Panc1 (cell line): Measurements from ENCODE around the gene CREBRF. TPM values are rescaled to one million over a fixed set of nuclear protein-coding genes. Genes with fewer than 3 reads are reported as not detected.

ENCODE experiments used
- ATAC-seq: fragments of 200-7000 bp; cut with Tn5 transposase; 2 replicates; pipeline ENCODE4 v1.9.1; 2020; ENCODE audit warnings: mild to moderate bottlenecking, moderate library complexity
- BruUV-seq: library from RNA; stranded (reverse); fragments of 400-500 nt; replicated peaks from 2 replicates; lab custom pipeline; 2021; lab: Mats Ljungman, UMichigan
- CTCF ChIA-PET: fragments of 300-600 bp; sonication (Branson Sonifier 250); formaldehyde crosslinking; loops from one replicate; lab custom pipeline; 2022; ENCODE audit warnings: antibody characterized with exemption; lab: Charles Lee
- POLR2A ChIA-PET: fragments of 300-600 bp; sonication (Branson Sonifier 250); formaldehyde crosslinking; loops from one replicate; lab custom pipeline; 2022; ENCODE audit warnings: antibody characterized with exemption; lab: Charles Lee
- DNase-seq: peaks from one replicate; pipeline ENCODE4 v3.0.0-alpha.2; 2010; ENCODE audit warnings: low read depth, low spot score
- H3K27ac ChIP-seq: 2 replicates; pipeline ENCODE4 v1.5.1; 2011; ENCODE audit warnings: mild to moderate bottlenecking, low read length, inconsistent platforms
- H3K27me3 ChIP-seq: fragments of 200-500 bp; sonication (Bioruptor generic); 2 replicates; pipeline ENCODE4 v1.6.0; 2014; ENCODE audit warnings: low read length, inconsistent platforms; ENCODE audit not compliant: control insufficient read depth, insufficient read depth
- H3K36me3 ChIP-seq: fragments of 200-500 bp; sonication (Bioruptor generic); 2 replicates; pipeline ENCODE4 v1.5.1; 2014; ENCODE audit warnings: inconsistent platforms, mild to moderate bottlenecking, low read length, moderate library complexity; ENCODE audit not compliant: control insufficient read depth, insufficient read depth
- H3K4me1 ChIP-seq: 2 replicates; pipeline ENCODE4 v1.5.1; 2011; ENCODE audit warnings: inconsistent platforms, mild to moderate bottlenecking, low read length, moderate library complexity; ENCODE audit not compliant: control insufficient read depth, insufficient read depth
- H3K4me3 ChIP-seq, 2 experiments: 2 replicates each; pipeline ENCODE4 v1.5.1; 2011 to 2012; ENCODE audit warnings: low read depth in 2 of 2, low read length in 2 of 2, mild to moderate bottlenecking in 2 of 2, inconsistent platforms in 1 of 2, moderate library complexity in 1 of 2
- H3K9me3 ChIP-seq: fragments of 200-500 bp; sonication (Bioruptor generic); 2 replicates; pipeline ENCODE4 v1.5.1; 2014; ENCODE audit warnings: low read depth, mild to moderate bottlenecking, inconsistent platforms, low read length, moderate library complexity; ENCODE audit not compliant: control insufficient read depth, insufficient read depth
- CTCF ChIP-seq: fragments of 450-650 bp; IDR thresholded peaks from 2 replicates; pipeline ENCODE4 v1.5.1; 2017; ENCODE audit warnings: mild to moderate bottlenecking
- POLR2AphosphoS5 ChIP-seq: IDR thresholded peaks from 2 replicates; pipeline ENCODE4 v1.6.1; 2012; ENCODE audit warnings: mild to moderate bottlenecking, low read depth, low read length, moderate library complexity
- REST ChIP-seq, 2 experiments: IDR thresholded peaks; 2 replicates each; pipeline ENCODE4 v1.6.1; 2011 to 2012; ENCODE audit warnings: low read depth in 2 of 2, control low read depth in 1 of 2, low read length in 1 of 2, mild to moderate bottlenecking in 1 of 2, moderate library complexity in 1 of 2; ENCODE audit not compliant: insufficient read depth in 1 of 2
- SIN3A ChIP-seq: IDR thresholded peaks from 2 replicates; pipeline ENCODE4 v1.6.1; 2012; ENCODE audit warnings: low read depth, mild to moderate bottlenecking, low read length, moderate library complexity, borderline replicate concordance; ENCODE audit not compliant: insufficient read depth
- TCF7L2 ChIP-seq: IDR thresholded peaks from 2 replicates; pipeline ENCODE4 v1.6.1; 2011; ENCODE audit warnings: mild to moderate bottlenecking, low read depth, low read length, inconsistent platforms
- in situ Hi-C: cut with HindIII; loops from 2 replicates; pipeline ENCODE4 v1.10.0; 2016; ENCODE audit warnings: low sequenced_read_pairs, low pct_unique_long_range_greater_than_20kb
- intact Hi-C: fragments of 100-400 bp; cut with micrococcal nuclease; formaldehyde crosslinking; loops from one replicate; pipeline ENCODE4 v1.10.0; 2022; ENCODE audit not compliant: unreplicated experiment
- total RNA-seq: library from RNA; stranded (reverse); gene quantifications from one replicate; pipeline ENCODE4 v1.2.1, GENCODE V29; 2021; ENCODE audit not compliant: unreplicated experiment

The CREBRF gene
- total RNA-seq, 1 experiment from 2014 or later = 9.0 TPM

GRCh38 chr5:173161148-173161547 lies 105.0 kb downstream of the CREBRF start:
- intact Hi-C loops (no loop called here), in situ Hi-C loops (no loop called here)

GRCh38 chr5:173163219-173163618 lies 107.1 kb downstream of the CREBRF start:
- DNase-seq (no peak), ATAC-seq (no peak)
- H3K36me3 ChIP-seq = no peaks in the 10 kb centered on the region
- no peak overlapping the region for H3K4me3 ChIP-seq
- H3K4me1 ChIP-seq = no peaks in the 10 kb centered on the region
- intact Hi-C loops = no loop called here
- in situ Hi-C loops = no loop called here
- H3K27ac ChIP-seq = no peak overlapping the region
- no peaks in the 10 kb centered on the region for H3K9me3 ChIP-seq
- ChIA-PET POLR2A (no interaction called here), CTCF (no interaction called here)
- TF ChIP-seq REST (IDR thresholded peaks at IDR 0.05; ENCODE audit: insufficient read depth in 1 of 2, low read depth in 2 of 2, low read length in 1 of 2) = no peak
- TF ChIP-seq SIN3A = no peak
- TF ChIP-seq POLR2AphosphoS5 = no peak
- TF ChIP-seq CTCF = no peak
- no peak for TF ChIP-seq TCF7L2
- H3K27me3 ChIP-seq = no peaks in the 10 kb centered on the region
- BruUV-seq = no TSS peak

More at GRCh38 chr5:173161148-173161547, 105.0 kb downstream of the CREBRF start:
- no peak for TF ChIP-seq POLR2AphosphoS5
- TF ChIP-seq SIN3A = no peak
- no peak for TF ChIP-seq CTCF
- no peak for TF ChIP-seq TCF7L2
- TF ChIP-seq REST (IDR thresholded peaks at IDR 0.05; ENCODE audit: insufficient read depth in 1 of 2, low read depth in 2 of 2, low read length in 1 of 2) = no peak
- DNase-seq (no peak), ATAC-seq (no peak)
- no peak overlapping the region for H3K27ac ChIP-seq
- no peaks in the 10 kb centered on the region for H3K36me3 ChIP-seq
- H3K4me1 ChIP-seq = no peaks in the 10 kb centered on the region
- no TSS peak for BruUV-seq
- no peak overlapping the region for H3K4me3 ChIP-seq
- H3K9me3 ChIP-seq = no peaks in the 10 kb centered on the region
- ChIA-PET POLR2A (no interaction called here), CTCF (no interaction called here)
- H3K27me3 ChIP-seq = no peaks in the 10 kb centered on the region
